ENCODE measurements around the gene WDR81. TPM values are rescaled to one million over a fixed set of nuclear protein-coding genes. Genes with fewer than 3 reads are reported as not detected.

The WDR81 gene
- total and polyA plus RNA-seq, 4 donors = 3.0 to 27.3 (median 14.6) TPM

DNA sequence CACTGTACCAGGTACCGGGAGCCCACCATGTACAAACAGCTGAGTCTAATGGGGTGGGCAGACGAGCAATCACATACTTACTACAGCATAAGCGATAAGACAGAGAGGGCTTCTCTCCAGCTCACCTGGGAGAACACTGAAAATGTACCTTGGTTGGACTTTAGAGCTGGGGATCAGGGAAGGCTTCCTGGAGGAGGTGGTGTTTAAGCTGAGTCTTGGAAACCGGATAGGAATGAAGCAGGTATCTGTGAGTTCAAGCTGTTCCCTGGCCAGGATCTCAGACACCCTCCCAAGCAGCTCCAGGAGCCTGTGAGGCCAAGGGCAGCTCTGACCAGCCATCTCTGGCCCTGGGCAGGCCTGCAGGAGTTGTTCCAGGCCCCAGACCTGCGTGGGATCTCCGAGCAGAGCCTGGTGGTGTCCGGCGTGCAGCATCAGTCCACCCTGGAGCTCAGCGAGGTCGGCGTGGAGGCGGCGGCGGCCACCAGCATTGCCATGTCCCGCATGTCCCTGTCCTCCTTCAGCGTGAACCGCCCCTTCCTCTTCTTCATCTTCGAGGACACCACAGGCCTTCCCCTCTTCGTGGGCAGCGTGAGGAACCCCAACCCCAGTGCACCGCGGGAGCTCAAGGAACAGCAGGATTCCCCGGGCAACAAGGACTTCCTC lies 29.4 kb downstream of the WDR81 start:
- H3K4me1 ChIP-seq (ENCODE audit: control insufficient read depth in 1 of 2, insufficient read depth in 2 of 2, low read length in 2 of 2) = no peaks in the 10 kb centered on the region
- H3K27ac ChIP-seq (ENCODE audit: low read depth in 1 of 2, low read length in 2 of 2) = no peak overlapping the region
- DNase-seq (no peak), ATAC-seq (ENCODE audit: low FRiP score) (no peak)
- H3K9me3 ChIP-seq (ENCODE audit: control insufficient read depth, low read length) = no peaks in the 10 kb centered on the region
- 77 to 83% methylated on average over 21 to 23 of the region's 23 CpGs for WGBS, 2 donors
- intact Hi-C loops (cut with DNase I) = no loop called here
- no peaks in the 10 kb centered on the region for H3K36me3 ChIP-seq (ENCODE audit: control insufficient read depth in 1 of 2, insufficient read depth in 2 of 2, low read length in 1 of 2)
- H3K27me3 ChIP-seq (ENCODE audit: control insufficient read depth in 1 of 2, insufficient read depth in 2 of 2, low read length in 1 of 2) = no peaks in the 10 kb centered on the region
- H3K4me3 ChIP-seq (ENCODE audit: low read length in 2 of 2) = no peak overlapping the region

DNA sequence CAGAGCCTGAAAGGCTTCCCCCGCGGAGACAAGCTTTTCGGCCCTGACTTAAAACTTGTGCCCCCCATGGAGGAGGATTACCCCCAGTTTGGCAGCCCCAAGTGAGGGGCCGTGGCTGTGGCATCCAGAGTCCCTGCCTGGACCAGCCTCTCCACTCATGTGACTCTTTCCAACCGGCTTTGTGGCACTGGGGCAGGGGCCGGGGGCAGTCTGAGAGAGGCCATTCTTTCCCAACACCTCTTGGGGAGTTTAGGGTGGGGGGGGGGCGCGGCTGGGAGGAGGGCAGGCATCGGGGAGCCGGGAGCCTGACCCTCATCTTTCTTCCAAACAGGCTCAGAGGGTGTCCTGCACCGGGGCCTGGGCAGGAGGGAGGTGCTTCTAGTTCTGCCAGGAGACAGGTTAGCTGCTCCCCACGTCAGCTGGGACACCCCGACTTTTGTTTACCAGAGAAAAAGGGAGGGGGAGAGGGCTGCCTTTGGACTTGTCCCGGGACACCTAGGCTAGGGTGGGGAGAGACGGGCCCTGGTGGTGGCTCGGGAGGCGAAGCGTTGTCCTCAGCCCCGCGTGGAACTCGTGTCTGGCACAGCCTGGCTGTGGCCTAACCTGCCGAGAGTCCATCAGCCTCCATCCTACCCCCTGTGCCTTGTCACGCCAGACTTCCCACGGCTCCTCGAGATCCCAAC lies 30.1 kb downstream of the WDR81 start:
- no peaks in the 10 kb centered on the region for H3K9me3 ChIP-seq (ENCODE audit: control insufficient read depth, low read length)
- H3K27ac ChIP-seq (ENCODE audit: low read depth in 1 of 2, low read length in 2 of 2) = no peak overlapping the region
- H3K4me3 ChIP-seq (ENCODE audit: low read length in 2 of 2) = no peak overlapping the region
- DNase-seq = no peak
- no peaks in the 10 kb centered on the region for H3K4me1 ChIP-seq (ENCODE audit: control insufficient read depth in 1 of 2, insufficient read depth in 2 of 2, low read length in 2 of 2)
- intact Hi-C loops (cut with DNase I) = no loop called here
- H3K27me3 ChIP-seq (ENCODE audit: control insufficient read depth in 1 of 2, insufficient read depth in 2 of 2, low read length in 1 of 2) = no peaks in the 10 kb centered on the region
- ATAC-seq (ENCODE audit: low FRiP score) = no peak
- no peaks in the 10 kb centered on the region for H3K36me3 ChIP-seq (ENCODE audit: control insufficient read depth in 1 of 2, insufficient read depth in 2 of 2, low read length in 1 of 2)
- WGBS, 2 donors = 66 to 71% methylated on average over 22 to 25 of the region's 25 CpGs

- peak; percentile 29 for ATAC-seq (ENCODE audit: low FRiP score)
- Histone ChIP-seq H3K4me3 (ENCODE audit: low read length in 2 of 2) (no peak overlapping the region), H3K4me1 (ENCODE audit: control insufficient read depth in 1 of 2, insufficient read depth in 2 of 2, low read length in 2 of 2) (no peaks in the 10 kb centered on the region), H3K36me3 (ENCODE audit: control insufficient read depth in 1 of 2, insufficient read depth in 2 of 2, low read length in 1 of 2) (no peaks in the 10 kb centered on the region), H3K9me3 (ENCODE audit: control insufficient read depth, low read length) (no peaks in the 10 kb centered on the region), H3K27me3 (ENCODE audit: control insufficient read depth in 1 of 2, insufficient read depth in 2 of 2, low read length in 1 of 2) (no peaks in the 10 kb centered on the region), H3K27ac (ENCODE audit: low read depth in 1 of 2, low read length in 2 of 2) (no peak overlapping the region)
- WGBS, 2 donors = 43 to 46% methylated on average over 15 to 20 of the region's 20 CpGs
- intact Hi-C loops (cut with DNase I) = no loop called here
- DNase-seq = no peak
Measured at GRCh38 chr17:1755252-1755826, 30.8 kb downstream of the WDR81 start.

DNA sequence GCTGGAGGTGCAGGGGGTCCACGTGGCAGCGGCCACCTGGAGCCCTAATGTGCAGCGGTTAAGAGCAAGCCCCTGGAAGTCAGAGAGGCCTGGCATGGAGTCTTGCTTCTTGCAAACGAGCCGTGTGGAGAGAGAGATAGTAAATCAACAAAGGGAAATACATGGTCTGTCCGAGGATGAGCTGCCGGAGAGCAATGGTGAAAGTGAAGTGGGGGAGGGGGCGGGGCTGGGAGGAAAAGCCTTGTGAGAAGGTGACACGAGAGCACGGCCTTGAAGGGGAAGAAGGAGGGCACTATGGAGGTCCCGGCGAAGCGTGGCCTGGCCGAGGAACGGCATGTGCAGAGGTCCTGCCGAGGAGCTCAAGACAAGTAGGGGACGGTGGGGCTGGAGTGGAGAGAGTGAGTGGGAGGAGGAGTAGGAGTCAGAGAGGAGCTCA lies 31.3 kb downstream of the WDR81 start:
- no peaks in the 10 kb centered on the region for H3K9me3 ChIP-seq (ENCODE audit: control insufficient read depth, low read length)
- H3K4me1 ChIP-seq (ENCODE audit: control insufficient read depth in 1 of 2, insufficient read depth in 2 of 2, low read length in 2 of 2) = no peaks in the 10 kb centered on the region
- no peak overlapping the region for H3K27ac ChIP-seq (ENCODE audit: low read depth in 1 of 2, low read length in 2 of 2)
- no peaks in the 10 kb centered on the region for H3K27me3 ChIP-seq (ENCODE audit: control insufficient read depth in 1 of 2, insufficient read depth in 2 of 2, low read length in 1 of 2)
- no peak for ATAC-seq (ENCODE audit: low FRiP score)
- intact Hi-C loops (cut with DNase I) = no loop called here
- no peak for DNase-seq
- no peaks in the 10 kb centered on the region for H3K36me3 ChIP-seq (ENCODE audit: control insufficient read depth in 1 of 2, insufficient read depth in 2 of 2, low read length in 1 of 2)
- 64 to 65% methylated on average over 17 of the region's 17 CpGs for WGBS, 2 donors
- H3K4me3 ChIP-seq (ENCODE audit: low read length in 2 of 2) = no peak overlapping the region

- H3K4me3 ChIP-seq (ENCODE audit: low read length in 2 of 2) = no peak overlapping the region
- no peaks in the 10 kb centered on the region for H3K9me3 ChIP-seq (ENCODE audit: control insufficient read depth, low read length)
- 83 to 86% methylated on average over 15 of the region's 15 CpGs for WGBS, 2 donors
- peak in 1 of 2 donors; percentile 70 for DNase-seq
- intact Hi-C loops (cut with DNase I) = no loop called here
- no peaks in the 10 kb centered on the region for H3K4me1 ChIP-seq (ENCODE audit: control insufficient read depth in 1 of 2, insufficient read depth in 2 of 2, low read length in 2 of 2)
- no peaks in the 10 kb centered on the region for H3K27me3 ChIP-seq (ENCODE audit: control insufficient read depth in 1 of 2, insufficient read depth in 2 of 2, low read length in 1 of 2)
- H3K27ac ChIP-seq (ENCODE audit: low read depth in 1 of 2, low read length in 2 of 2) = no peak overlapping the region
- no peak for ATAC-seq (ENCODE audit: low FRiP score)
- H3K36me3 ChIP-seq (ENCODE audit: control insufficient read depth in 1 of 2, insufficient read depth in 2 of 2, low read length in 1 of 2) = no peaks in the 10 kb centered on the region
Measured at GRCh38 chr17:1758807-1759206, 34.3 kb downstream of the WDR81 start.

DNA sequence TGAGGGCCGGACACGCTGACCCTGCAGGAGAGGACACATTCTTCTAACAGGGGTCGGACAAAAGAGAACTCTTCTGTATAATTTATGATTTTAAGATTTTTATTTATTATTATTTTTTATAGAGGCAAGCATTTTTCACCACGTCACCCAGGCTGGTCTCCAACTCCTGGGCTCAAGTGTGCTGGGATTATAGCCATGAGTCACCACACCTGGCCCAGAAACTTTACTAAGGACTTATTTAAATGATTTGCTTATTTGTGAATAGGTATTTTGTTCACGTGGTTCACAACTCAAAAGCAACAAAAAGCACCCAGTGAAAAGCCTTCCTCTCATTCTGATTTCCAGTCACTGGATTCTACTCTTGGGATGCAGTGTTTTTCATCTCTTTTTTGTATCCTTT lies 35.0 kb downstream of the WDR81 start:
- Histone ChIP-seq H3K9me3 (ENCODE audit: control insufficient read depth, low read length) (no peaks in the 10 kb centered on the region), H3K4me3 (ENCODE audit: low read length in 2 of 2) (no peak overlapping the region), H3K4me1 (ENCODE audit: control insufficient read depth in 1 of 2, insufficient read depth in 2 of 2, low read length in 2 of 2) (no peaks in the 10 kb centered on the region), H3K36me3 (ENCODE audit: control insufficient read depth in 1 of 2, insufficient read depth in 2 of 2, low read length in 1 of 2) (no peaks in the 10 kb centered on the region), H3K27me3 (ENCODE audit: control insufficient read depth in 1 of 2, insufficient read depth in 2 of 2, low read length in 1 of 2) (no peaks in the 10 kb centered on the region), H3K27ac (ENCODE audit: low read depth in 1 of 2, low read length in 2 of 2) (no peak overlapping the region)
- intact Hi-C loops (cut with DNase I) = no loop called here
- DNase-seq (no peak), ATAC-seq (ENCODE audit: low FRiP score) (no peak)
- WGBS, 2 donors = 81% methylated on average over 5 of the region's 5 CpGs

DNA sequence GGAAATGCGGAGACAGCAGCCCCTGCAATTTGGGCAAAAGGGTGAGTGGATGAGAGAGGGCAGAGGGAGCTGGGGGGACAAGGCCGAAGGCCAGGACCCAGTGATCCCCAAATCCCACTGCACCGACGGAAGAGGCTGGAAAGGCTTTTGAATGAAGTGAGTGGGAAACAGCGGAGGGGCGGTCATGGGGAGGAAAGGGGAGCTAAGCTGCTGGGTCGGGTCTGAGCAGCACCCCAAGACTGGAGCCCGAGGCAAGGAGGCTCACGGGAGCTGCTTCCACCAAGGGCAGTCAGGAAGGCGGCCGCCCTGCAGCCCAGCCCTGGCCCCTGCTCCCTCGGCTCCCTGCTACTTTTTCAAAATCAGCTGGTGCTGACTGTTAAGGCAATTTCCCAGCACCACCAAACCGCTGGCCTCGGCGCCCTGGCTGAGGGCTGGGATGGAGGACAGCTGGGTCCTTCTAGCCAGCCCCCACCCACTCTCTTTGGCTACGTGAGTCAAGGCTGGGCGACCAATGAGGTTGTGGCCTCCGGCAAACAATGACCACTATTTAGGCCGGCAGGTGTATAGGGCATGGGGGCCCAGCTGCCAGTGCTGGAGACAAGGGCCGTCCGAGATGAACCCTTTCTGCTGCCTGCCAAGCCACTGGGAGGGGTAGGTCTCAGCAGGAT lies 37.9 kb downstream of the WDR81 start:
- H3K27me3 ChIP-seq (ENCODE audit: control insufficient read depth in 1 of 2, insufficient read depth in 2 of 2, low read length in 1 of 2) = no peaks in the 10 kb centered on the region
- no peak for DNase-seq
- intact Hi-C loops (cut with DNase I) = no loop called here
- peak; percentile 65 for ATAC-seq (ENCODE audit: low FRiP score)
- no peaks in the 10 kb centered on the region for H3K4me1 ChIP-seq (ENCODE audit: control insufficient read depth in 1 of 2, insufficient read depth in 2 of 2, low read length in 2 of 2)
- no peaks in the 10 kb centered on the region for H3K9me3 ChIP-seq (ENCODE audit: control insufficient read depth, low read length)
- 54 to 64% methylated on average over 21 of the region's 21 CpGs for WGBS, 2 donors
- no peaks in the 10 kb centered on the region for H3K36me3 ChIP-seq (ENCODE audit: control insufficient read depth in 1 of 2, insufficient read depth in 2 of 2, low read length in 1 of 2)
- H3K4me3 ChIP-seq (ENCODE audit: low read length in 2 of 2) = no peak overlapping the region
- no peak overlapping the region for H3K27ac ChIP-seq (ENCODE audit: low read depth in 1 of 2, low read length in 2 of 2)

DNA sequence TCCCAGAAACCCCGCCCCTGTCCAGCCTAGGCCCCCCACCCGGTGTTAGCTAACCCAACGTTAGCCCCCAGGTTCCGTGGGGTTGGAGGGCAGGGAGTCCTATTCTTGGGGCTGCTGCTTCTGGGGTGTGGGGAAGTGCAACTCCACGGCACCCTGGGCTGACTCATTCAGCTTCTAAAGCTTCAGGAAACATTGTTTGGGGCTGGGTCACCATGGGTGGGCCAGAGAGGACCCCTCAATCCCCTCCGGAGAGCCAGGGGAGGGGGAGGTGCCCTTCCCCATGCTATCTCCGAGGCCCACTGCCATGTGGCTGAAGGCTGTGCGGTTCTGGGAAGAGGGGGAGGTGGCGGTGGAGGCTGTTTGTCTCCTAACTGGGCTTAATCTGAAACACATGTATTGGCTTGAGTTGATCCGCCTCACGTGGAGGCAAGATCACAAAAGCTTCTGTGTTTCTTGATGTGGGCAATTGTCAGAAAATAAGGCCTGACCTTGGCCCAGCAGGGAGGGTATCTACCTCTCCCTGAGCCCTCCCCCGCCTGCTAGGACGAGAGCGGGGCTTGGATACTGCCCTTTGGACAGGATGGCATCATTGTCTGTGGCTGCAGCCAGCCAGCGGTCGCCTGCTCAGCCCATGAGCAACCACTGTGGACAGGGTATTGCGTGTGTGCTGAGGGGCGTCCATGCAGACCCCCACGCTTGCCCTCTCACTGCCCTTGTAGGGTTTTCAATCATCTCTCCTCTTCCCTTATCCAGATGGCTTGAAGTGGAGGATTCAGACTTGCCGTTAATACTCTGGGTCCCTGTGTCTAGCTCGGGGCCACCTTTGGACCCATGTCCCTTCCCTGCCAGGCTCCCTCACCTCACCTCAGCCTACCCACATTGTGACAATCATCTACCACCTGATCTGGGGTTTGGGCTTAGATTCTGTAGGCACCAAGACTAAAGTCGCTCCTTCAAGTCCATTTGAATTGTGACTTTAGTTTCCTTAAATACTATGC lies 38.7 kb downstream of the WDR81 start:
- DNase-seq (no peak), ATAC-seq (ENCODE audit: low FRiP score) (peak; percentile 69)
- Histone ChIP-seq H3K9me3 (ENCODE audit: control insufficient read depth, low read length) (no peaks in the 10 kb centered on the region), H3K27ac (ENCODE audit: low read depth in 1 of 2, low read length in 2 of 2) (no peak overlapping the region), H3K36me3 (ENCODE audit: control insufficient read depth in 1 of 2, insufficient read depth in 2 of 2, low read length in 1 of 2) (no peaks in the 10 kb centered on the region), H3K4me3 (ENCODE audit: low read length in 2 of 2) (no peak overlapping the region), H3K27me3 (ENCODE audit: control insufficient read depth in 1 of 2, insufficient read depth in 2 of 2, low read length in 1 of 2) (no peaks in the 10 kb centered on the region), H3K4me1 (ENCODE audit: control insufficient read depth in 1 of 2, insufficient read depth in 2 of 2, low read length in 2 of 2) (no peaks in the 10 kb centered on the region)
- WGBS, 2 donors = 59% methylated on average over 22 of the region's 22 CpGs
- intact Hi-C loops (cut with DNase I) = no loop called here

All from aorta (tissue), 5 donors.